Measurements from ENCODE around the gene TSC2. TPM values are rescaled to one million over a fixed set of nuclear protein-coding genes. Genes with fewer than 3 reads are reported as not detected.

The TSC2 gene
- total and polyA plus RNA-seq, 2 of the 13 experiments (the other 11 are each of a cell fraction or from before 2014, with no cell fraction given) = 19.6 to 40.4 TPM

DNA sequence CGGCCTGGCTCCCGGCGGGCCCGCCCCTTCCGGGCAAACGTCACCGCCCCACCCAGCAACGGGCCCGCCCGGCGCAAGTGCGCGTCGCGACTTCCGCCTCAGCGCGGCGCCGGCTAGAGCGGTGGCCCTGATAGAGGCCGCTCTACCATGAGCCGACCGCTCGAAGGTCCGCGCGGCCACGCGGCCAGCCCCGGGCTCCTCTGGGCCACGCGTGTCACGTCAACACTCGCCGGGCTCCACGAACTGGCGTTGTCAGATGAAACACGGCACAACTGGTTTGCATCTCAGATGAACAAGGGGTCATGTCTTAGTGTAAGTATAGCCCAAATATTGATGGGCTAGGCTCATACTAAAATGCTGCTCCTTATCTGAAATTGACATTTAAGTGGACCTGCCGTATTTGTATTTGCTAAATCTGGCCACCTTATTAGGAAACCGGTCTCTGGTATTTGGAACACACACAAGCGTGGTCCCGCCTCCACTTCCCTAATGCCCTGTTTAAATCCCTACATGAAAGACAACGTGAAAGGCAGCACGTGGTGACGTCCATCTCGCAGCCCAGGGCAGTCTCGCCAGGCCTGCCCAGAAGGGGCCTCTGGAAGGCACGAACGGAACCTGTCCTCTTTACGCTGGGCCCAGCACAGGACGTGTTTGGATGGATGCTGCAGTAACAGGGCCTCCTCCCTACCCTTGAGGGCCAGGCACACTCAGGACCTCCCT is 37.8 kb upstream of the TSC2 start, which contains the start of gene ZNF598 (continued):
- TF ChIP-seq, protein P1, sequence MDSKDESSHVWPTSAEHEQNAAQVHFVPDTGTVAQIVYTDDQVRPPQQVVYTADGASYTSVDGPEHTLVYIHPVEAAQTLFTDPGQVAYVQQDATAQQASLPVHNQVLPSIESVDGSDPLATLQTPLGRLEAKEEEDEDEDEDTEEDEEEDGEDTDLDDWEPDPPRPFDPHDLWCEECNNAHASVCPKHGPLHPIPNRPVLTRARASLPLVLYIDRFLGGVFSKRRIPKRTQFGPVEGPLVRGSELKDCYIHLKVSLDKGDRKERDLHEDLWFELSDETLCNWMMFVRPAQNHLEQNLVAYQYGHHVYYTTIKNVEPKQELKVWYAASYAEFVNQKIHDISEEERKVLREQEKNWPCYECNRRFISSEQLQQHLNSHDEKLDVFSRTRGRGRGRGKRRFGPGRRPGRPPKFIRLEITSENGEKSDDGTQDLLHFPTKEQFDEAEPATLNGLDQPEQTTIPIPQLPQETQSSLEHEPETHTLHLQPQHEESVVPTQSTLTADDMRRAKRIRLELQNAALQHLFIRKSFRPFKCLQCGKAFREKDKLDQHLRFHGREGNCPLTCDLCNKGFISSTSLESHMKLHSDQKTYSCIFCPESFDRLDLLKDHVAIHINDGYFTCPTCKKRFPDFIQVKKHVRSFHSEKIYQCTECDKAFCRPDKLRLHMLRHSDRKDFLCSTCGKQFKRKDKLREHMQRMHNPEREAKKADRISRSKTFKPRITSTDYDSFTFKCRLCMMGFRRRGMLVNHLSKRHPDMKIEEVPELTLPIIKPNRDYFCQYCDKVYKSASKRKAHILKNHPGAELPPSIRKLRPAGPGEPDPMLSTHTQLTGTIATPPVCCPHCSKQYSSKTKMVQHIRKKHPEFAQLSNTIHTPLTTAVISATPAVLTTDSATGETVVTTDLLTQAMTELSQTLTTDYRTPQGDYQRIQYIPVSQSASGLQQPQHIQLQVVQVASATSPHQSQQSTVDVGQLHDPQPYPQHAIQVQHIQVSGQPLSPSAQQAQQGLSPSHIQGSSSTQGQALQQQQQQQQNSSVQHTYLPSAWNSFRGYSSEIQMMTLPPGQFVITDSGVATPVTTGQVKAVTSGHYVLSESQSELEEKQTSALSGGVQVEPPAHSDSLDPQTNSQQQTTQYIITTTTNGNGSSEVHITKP (CRISPR knock-in tag; IDR thresholded peaks at IDR 0.05; ENCODE audit: low read depth) = no peak
- TF ChIP-seq ZFAT (CRISPR knock-in tag; conservative IDR thresholded peaks at IDR 0.05) = no peak
- TF ChIP-seq, protein P2, sequence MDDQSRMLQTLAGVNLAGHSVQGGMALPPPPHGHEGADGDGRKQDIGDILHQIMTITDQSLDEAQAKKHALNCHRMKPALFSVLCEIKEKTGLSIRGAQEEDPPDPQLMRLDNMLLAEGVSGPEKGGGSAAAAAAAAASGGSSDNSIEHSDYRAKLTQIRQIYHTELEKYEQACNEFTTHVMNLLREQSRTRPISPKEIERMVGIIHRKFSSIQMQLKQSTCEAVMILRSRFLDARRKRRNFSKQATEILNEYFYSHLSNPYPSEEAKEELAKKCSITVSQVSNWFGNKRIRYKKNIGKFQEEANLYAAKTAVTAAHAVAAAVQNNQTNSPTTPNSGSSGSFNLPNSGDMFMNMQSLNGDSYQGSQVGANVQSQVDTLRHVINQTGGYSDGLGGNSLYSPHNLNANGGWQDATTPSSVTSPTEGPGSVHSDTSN (CRISPR knock-in tag; IDR thresholded peaks at IDR 0.05; ENCODE audit: borderline replicate concordance) = no peak
- TF ChIP-seq BCL6 (CRISPR knock-in tag; IDR thresholded peaks at IDR 0.05) = peak; percentile 33; the same call in 1 of the 2 replicates
- peak; percentile 80 for TF ChIP-seq RFXAP (CRISPR knock-in tag; IDR thresholded peaks at IDR 0.05; ENCODE audit: borderline replicate concordance)
- TF ChIP-seq KDM1A (CRISPR knock-in tag; IDR thresholded peaks at IDR 0.05) = no peak
- TF ChIP-seq, protein P3, sequence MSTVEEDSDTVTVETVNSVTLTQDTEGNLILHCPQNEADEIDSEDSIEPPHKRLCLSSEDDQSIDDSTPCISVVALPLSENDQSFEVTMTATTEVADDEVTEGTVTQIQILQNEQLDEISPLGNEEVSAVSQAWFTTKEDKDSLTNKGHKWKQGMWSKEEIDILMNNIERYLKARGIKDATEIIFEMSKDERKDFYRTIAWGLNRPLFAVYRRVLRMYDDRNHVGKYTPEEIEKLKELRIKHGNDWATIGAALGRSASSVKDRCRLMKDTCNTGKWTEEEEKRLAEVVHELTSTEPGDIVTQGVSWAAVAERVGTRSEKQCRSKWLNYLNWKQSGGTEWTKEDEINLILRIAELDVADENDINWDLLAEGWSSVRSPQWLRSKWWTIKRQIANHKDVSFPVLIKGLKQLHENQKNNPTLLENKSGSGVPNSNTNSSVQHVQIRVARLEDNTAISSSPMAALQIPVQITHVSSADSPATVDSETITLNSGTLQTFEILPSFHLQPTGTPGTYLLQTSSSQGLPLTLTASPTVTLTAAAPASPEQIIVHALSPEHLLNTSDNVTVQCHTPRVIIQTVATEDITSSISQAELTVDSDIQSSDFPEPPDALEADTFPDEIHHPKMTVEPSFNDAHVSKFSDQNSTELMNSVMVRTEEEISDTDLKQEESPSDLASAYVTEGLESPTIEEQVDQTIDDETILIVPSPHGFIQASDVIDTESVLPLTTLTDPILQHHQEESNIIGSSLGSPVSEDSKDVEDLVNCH (CRISPR knock-in tag; IDR thresholded peaks at IDR 0.05) = no peak
- TF ChIP-seq MTF1 (CRISPR knock-in tag; IDR thresholded peaks at IDR 0.05) = no peak
- no peak for TF ChIP-seq DNMT1 (CRISPR knock-in tag; IDR thresholded peaks at IDR 0.05)
- TF ChIP-seq ZSCAN29 (CRISPR knock-in tag; conservative IDR thresholded peaks at IDR 0.05) = no peak
- 0 out of 2 replicates have a peak, but pooled peaks have one; percentile 24 for TF ChIP-seq SRF (IDR thresholded peaks at IDR 0.05; ENCODE audit: low read depth, low read length)
- no peak for TF ChIP-seq ZNF839 (CRISPR knock-in tag; IDR thresholded peaks at IDR 0.05; ENCODE audit: borderline replicate concordance)
- no peak for TF ChIP-seq ZNF564 (CRISPR knock-in tag; IDR thresholded peaks at IDR 0.05)
- TF ChIP-seq, protein P4, sequence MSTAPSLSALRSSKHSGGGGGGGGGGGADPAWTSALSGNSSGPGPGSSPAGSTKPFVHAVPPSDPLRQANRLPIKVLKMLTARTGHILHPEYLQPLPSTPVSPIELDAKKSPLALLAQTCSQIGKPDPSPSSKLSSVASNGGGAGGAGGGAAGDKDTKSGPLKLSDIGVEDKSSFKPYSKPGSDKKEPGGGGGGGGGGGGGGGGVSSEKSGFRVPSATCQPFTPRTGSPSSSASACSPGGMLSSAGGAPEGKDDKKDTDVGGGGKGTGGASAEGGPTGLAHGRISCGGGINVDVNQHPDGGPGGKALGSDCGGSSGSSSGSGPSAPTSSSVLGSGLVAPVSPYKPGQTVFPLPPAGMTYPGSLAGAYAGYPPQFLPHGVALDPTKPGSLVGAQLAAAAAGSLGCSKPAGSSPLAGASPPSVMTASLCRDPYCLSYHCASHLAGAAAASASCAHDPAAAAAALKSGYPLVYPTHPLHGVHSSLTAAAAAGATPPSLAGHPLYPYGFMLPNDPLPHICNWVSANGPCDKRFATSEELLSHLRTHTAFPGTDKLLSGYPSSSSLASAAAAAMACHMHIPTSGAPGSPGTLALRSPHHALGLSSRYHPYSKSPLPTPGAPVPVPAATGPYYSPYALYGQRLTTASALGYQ (CRISPR knock-in tag; IDR thresholded peaks at IDR 0.05) = no peak
- TF ChIP-seq, protein P5, sequence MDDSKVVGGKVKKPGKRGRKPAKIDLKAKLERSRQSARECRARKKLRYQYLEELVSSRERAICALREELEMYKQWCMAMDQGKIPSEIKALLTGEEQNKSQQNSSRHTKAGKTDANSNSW (CRISPR knock-in tag; IDR thresholded peaks at IDR 0.05; ENCODE audit: borderline replicate concordance) = no peak
- no peak for TF ChIP-seq ZNF660 (CRISPR knock-in tag; IDR thresholded peaks at IDR 0.05; ENCODE audit: borderline replicate concordance, low read depth)
- no peak for TF ChIP-seq TRIM24 (CRISPR knock-in tag; IDR thresholded peaks at IDR 0.05)
- TF ChIP-seq FIP1L1 (IDR thresholded peaks at IDR 0.05; ENCODE audit: borderline replicate concordance, insufficient read depth, low read depth, low read length) = no peak
- no peak for TF ChIP-seq AGO1 (IDR thresholded peaks at IDR 0.05; ENCODE audit: low read depth, low read length, poor library complexity, severe bottlenecking)
- no peak for TF ChIP-seq SP1 (IDR thresholded peaks at IDR 0.05)
- TF ChIP-seq SP1 (CRISPR knock-in tag; IDR thresholded peaks at IDR 0.05) = peak; percentile 73
